Measurements from ENCODE around the gene NIPBL.
A peak's percentile ranks its signal among the peaks of the same experiment; 100 is the strongest.
"Not testable (repeated sequence)": the region's sequence is repeated elsewhere in the genome, so short reads cannot be mapped to it uniquely, and the experiment has no call there.

The NIPBL gene

DNA sequence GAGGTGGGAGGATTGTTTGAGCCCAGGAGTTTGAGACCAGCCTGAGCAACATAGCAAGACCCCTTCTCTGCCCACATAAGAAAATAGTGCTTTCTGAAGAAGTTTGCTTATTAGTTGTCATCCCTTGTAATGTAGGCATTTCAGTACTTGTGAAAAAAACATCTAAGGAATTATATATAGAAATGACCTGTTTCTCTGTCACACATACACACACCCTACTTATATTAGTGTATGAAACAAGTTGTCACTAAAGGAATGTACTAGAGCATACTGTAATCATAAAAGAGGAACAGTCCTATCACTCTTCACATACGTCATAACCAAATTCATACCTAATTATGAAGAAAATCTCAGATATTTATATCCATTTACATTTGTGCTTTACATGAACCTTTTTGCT lies 122.0 kb downstream of the NIPBL start:
- H3K4me3 ChIP-seq (ENCODE audit: low read depth, low read length) = no peak overlapping the region
- TF ChIP-seq, protein P1, sequence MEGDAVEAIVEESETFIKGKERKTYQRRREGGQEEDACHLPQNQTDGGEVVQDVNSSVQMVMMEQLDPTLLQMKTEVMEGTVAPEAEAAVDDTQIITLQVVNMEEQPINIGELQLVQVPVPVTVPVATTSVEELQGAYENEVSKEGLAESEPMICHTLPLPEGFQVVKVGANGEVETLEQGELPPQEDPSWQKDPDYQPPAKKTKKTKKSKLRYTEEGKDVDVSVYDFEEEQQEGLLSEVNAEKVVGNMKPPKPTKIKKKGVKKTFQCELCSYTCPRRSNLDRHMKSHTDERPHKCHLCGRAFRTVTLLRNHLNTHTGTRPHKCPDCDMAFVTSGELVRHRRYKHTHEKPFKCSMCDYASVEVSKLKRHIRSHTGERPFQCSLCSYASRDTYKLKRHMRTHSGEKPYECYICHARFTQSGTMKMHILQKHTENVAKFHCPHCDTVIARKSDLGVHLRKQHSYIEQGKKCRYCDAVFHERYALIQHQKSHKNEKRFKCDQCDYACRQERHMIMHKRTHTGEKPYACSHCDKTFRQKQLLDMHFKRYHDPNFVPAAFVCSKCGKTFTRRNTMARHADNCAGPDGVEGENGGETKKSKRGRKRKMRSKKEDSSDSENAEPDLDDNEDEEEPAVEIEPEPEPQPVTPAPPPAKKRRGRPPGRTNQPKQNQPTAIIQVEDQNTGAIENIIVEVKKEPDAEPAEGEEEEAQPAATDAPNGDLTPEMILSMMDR (conservative IDR thresholded peaks at IDR 0.05; ENCODE audit: low read depth, low read length) = no peak
- DNase-seq (ENCODE audit: low read depth) = no peak

DNA sequence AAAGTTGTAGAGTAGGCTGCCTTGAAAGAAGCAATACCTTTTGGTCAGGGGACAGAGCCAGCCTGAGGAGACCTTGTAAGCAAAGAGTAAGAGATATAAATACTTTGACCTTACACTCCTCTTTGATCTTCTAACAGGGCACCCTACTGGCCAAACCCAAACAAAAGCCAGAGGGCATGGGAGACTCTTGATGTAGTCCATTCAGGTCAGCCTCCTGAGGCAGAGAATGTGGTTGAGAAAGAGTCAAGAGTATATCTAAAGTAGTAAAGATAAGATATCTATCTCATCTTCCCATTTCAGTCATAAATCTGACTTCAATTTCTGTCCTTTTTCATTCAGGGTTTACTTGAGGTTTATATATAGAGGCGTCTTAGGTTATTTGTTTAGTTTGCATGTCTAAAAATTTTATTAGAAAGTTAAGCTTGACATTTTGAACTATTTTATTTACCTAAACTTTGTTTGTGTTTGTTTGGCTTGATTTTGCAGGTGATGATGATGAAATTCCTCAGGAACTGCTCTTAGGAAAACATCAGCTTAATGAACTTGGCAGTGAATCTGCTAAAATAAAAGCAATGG lies 125.7 kb downstream of the NIPBL start:
- TF ChIP-seq, protein P1 (conservative IDR thresholded peaks at IDR 0.05; ENCODE audit: low read depth, low read length) = no peak
- no peak overlapping the region for H3K4me3 ChIP-seq (ENCODE audit: low read depth, low read length)
- DNase-seq (ENCODE audit: low read depth) = no peak

DNA sequence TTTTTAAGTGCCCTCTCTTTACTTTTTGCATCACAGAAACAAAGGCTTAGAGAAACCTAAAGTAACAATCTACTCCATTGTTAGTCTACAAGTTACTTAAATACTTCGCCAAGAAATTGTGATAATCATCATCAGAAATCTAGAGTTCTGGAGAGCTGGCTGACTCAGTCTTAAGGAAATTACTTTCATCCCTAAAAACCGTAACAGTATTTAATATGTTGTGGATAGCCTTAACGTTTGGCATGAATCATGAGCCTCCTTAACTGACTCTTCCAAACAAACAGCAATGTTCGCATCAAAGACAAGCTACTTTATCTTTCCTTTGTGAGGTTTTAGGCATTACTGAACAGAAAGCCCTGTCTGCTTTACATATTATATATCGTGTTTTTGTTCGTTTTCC lies 128.7 kb downstream of the NIPBL start:
- TF ChIP-seq, protein P1 (conservative IDR thresholded peaks at IDR 0.05; ENCODE audit: low read depth, low read length) = no peak
- H3K4me3 ChIP-seq (ENCODE audit: low read depth, low read length) = no peak overlapping the region
- DNase-seq (ENCODE audit: low read depth) = peak; percentile 15

DNA sequence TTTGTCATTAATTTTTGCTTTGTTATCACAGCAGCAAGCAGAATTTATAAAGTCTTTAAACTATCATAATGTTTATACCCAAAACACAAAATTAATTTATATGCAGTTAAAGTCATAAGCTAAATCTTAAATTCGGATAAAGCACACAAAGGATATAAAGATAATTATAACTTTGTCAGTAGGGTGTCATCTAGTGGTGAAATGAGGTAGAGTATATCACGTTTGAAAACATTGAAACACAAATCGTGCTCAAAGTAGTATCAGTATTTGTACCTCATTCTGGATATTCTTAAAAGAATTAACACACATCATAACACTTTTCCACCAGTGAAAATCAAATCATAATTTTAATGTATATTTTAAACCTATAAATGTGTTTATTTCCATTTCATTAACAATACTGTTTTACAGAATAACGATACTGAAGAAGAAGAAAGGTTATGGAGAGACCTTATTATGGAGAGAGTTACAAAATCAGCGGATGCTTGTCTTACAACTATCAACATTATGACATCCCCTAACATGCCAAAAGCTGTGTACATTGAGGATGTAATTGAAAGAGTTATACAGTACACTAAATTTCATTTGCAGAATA lies 129.5 kb downstream of the NIPBL start:
- DNase-seq (ENCODE audit: low read depth) = peak; percentile 62
- no peak overlapping the region for H3K4me3 ChIP-seq (ENCODE audit: low read depth, low read length)
- TF ChIP-seq, protein P1 (conservative IDR thresholded peaks at IDR 0.05; ENCODE audit: low read depth, low read length) = peak; percentile 65

DNA sequence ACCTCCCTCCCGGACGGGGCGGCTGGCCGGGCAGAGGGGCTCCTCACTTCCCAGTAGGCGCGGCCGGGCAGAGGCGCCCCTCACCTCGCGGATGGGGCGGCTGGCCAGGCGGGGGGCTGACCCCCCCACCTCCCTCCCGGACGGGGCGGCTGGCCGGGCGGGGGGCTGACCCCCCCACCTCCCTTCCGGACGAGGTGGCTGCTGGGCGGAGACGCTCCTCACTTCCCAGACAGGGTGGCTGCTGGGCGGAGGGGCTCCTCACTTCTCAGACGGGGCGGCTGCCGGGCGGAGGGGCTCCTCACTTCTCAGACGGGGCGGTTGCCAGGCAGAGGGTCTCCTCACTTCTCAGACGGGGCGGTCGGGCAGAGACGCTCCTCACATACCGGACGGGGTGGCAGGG lies 136.6 kb downstream of the NIPBL start:
- not testable (repeated sequence) for DNase-seq (ENCODE audit: low read depth); H3K4me3 ChIP-seq (ENCODE audit: low read depth, low read length)

DNA sequence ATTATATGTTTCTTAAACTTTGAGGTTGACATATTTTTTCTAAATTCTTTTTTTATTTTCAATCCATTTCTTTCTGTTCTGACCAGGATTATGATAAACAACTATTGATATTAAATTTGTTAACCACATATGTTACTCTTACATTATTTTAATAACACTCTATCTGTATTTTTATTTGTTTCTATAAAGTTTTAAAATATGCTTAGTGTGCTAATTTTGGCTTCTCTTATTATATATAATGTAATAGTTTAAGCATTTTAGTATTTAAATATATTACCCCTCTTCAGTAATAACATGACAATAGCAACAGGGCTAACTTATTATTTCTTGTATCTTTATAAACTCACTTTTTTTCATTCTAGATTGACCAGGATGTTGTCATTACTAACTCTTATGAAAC lies 137.8 kb downstream of the NIPBL start:
- DNase-seq (ENCODE audit: low read depth) = no peak
- TF ChIP-seq, protein P1 (conservative IDR thresholded peaks at IDR 0.05; ENCODE audit: low read depth, low read length) = no peak
- no peak overlapping the region for H3K4me3 ChIP-seq (ENCODE audit: low read depth, low read length)

DNA sequence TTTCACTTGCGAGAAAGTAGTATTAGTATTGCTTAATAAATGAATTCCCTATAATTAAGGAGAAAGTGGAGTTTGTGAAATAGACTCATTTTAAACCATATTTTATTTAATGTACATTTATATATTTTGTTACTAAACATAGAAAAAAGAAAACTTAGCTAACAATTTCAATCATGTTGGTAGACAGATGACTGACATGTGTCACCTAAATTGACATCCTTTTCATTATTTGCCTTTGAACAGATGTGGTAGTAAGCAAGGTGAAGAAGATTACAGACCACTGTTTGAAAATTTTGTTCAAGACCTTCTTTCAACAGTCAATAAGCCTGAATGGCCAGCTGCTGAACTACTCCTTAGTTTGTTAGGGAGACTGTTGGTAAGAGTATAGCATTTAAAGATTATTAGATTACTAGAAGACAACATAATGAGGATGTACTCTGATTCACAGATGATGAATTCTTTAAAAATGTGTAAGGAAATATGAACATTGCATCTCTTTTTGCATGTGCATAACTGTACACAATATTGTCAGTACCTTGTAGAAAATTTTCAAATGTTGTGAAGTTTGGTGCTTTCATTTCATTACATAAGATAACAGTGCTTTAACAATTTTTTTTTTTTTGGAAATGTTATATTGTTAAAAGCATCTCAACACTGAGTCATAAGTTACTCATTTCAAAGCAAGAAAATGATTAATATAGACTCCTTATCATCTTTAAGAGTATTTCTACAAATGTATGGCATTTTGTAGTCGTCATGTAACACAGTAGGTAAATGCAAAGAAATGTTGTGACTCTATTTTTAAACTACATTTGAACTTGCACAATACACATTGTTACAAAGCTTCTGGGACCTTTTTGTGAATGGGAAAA lies 139.5 kb downstream of the NIPBL start:
- TF ChIP-seq, protein P1 (conservative IDR thresholded peaks at IDR 0.05; ENCODE audit: low read depth, low read length) = no peak
- peak; percentile 25 for DNase-seq (ENCODE audit: low read depth)

More for the DNA sequence above, 139.5 kb downstream of the NIPBL start:
- no peak overlapping the region for H3K4me3 ChIP-seq (ENCODE audit: low read depth, low read length)
